ENCODE measurements around the gene TOR4A. TPM values are rescaled to one million over a fixed set of nuclear protein-coding genes. Genes with fewer than 3 reads are reported as not detected.

The TOR4A gene
- total RNA-seq, 1 experiment from 2014 or later = 28.9 TPM

DNA sequence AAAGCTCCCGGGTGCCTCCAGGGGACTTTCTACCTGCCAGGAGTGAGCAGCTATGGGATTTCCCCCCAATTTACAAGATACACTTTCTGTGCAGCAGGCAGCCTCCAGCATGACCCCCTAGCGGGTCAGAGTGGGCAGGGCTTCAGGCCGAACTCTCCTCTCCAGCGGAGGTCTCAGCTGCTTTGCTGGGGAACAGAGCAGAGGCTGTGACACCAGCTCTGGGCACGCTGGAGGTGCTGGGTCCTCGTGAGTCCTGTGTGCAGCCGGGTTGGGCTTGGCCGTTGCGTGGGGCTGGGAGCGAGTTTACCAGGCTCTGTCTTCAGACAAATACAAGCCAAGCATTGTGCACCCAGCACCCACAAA, 21.7 kb downstream of the TOR4A start:
- DNase-seq (no peak), ATAC-seq (no peak)
- no peaks in the 10 kb centered on the region for H3K36me3 ChIP-seq (ENCODE audit: low read depth, low read length)
- POLR2A ChIA-PET (ENCODE audit: unreplicated experiment) = interaction anchor here (0.6 kb wide), 1 partner anchor 23 kb away, joined by 4 read pairs; no protein-coding TSS in a partner anchor
- TF ChIP-seq, protein P1, sequence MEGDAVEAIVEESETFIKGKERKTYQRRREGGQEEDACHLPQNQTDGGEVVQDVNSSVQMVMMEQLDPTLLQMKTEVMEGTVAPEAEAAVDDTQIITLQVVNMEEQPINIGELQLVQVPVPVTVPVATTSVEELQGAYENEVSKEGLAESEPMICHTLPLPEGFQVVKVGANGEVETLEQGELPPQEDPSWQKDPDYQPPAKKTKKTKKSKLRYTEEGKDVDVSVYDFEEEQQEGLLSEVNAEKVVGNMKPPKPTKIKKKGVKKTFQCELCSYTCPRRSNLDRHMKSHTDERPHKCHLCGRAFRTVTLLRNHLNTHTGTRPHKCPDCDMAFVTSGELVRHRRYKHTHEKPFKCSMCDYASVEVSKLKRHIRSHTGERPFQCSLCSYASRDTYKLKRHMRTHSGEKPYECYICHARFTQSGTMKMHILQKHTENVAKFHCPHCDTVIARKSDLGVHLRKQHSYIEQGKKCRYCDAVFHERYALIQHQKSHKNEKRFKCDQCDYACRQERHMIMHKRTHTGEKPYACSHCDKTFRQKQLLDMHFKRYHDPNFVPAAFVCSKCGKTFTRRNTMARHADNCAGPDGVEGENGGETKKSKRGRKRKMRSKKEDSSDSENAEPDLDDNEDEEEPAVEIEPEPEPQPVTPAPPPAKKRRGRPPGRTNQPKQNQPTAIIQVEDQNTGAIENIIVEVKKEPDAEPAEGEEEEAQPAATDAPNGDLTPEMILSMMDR (conservative IDR thresholded peaks at IDR 0.05; ENCODE audit: low read depth, low read length) = no peak
- no peak for TF ChIP-seq EZH2 (IDR thresholded peaks at IDR 0.05; ENCODE audit: low read length, unreplicated experiment)
- TF ChIP-seq EZH2phosphoT487 (IDR thresholded peaks at IDR 0.05; ENCODE audit: borderline replicate concordance, low read length) = no peak
- H4K20me1 ChIP-seq (ENCODE audit: low read length) = peaks cover 10% of the 10 kb centered on the region
- no peak overlapping the region for H3K27ac ChIP-seq (ENCODE audit: low read length)
- H3K27me3 ChIP-seq (ENCODE audit: low read length) = no peaks in the 10 kb centered on the region
- H3F3A ChIP-seq (ENCODE audit: low read length, unreplicated experiment) = no peaks in the 10 kb centered on the region
- H3K9me2 ChIP-seq (replicated peaks; ENCODE audit: low read length) = no peaks in the 10 kb centered on the region
- H2AFZ ChIP-seq (ENCODE audit: low read length) = no peak overlapping the region
- CTCF ChIA-PET = no interaction called here
- no TSS peak for BruUV-seq (replicated peaks)
- H3K4me1 ChIP-seq (ENCODE audit: insufficient read depth, low read length) = peaks cover 5% of the 10 kb centered on the region; the same call in 1 of the 2 replicates
- H3K4me2 ChIP-seq (ENCODE audit: low read length) = no peak overlapping the region
- H3K9me3 ChIP-seq (ENCODE audit: low read length) = no peaks in the 10 kb centered on the region
- H3K79me2 ChIP-seq (ENCODE audit: low read length) = peaks cover 15% of the 10 kb centered on the region
- no peak overlapping the region for H3K4me3 ChIP-seq (ENCODE audit: low read length)
- no peak overlapping the region for H3K9ac ChIP-seq (ENCODE audit: low read length)
- intact Hi-C loops (cut with micrococcal nuclease) = no loop called here

DNA sequence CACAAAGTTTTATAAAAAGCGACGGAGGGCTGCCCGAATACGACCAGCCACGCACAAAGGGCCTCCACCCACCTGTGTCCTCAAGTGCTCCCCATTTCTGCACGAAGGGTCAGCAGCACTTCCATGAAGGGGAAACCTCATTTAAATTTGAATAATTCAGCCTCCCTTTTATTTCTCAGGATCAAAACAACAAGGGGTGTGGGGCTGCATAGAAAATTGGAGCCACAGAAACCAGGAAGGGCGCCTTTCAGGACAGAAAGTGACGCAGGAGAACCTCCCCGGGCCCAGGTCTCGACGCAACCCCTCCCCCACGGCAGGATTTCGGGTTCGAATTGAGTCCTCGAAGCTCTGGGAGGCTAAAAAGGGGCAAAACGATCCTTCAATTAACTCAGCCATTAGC, 22.4 kb downstream of the TOR4A start:
- H3K4me3 ChIP-seq (ENCODE audit: low read length) = peak overlapping the region; percentile 89
- CTCF ChIA-PET = no interaction called here

DNA sequence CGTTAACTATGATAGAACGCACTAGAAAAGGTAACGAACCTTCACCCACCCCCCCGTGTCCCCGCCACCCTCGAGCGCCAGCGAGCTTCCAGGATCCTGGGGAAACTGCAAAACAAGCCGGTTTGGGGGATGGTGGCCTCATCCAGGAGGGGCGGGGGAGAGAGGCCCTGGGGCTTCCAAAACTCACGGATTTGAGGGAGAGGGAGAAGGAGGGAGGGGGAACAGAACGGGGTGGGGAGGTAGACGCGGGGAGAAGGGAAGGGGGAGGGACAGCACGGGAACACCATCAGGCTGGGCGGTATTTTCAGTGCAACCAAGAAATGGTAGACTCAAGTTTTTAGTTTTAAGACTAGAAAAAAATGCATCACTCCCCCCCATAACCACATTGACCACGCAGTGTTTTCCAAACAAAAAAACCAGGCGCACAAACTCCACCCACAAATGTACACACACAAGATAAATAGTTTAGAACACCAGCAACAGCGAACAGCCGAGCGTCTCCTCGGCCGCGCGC, 23.1 kb downstream of the TOR4A start:
- Histone ChIP-seq H3K9me3 (ENCODE audit: low read length) (no peaks in the 10 kb centered on the region), H3F3A (ENCODE audit: low read length, unreplicated experiment) (no peaks in the 10 kb centered on the region), H3K79me2 (ENCODE audit: low read length) (peaks cover 15% of the 10 kb centered on the region), H3K27me3 (ENCODE audit: low read length) (no peaks in the 10 kb centered on the region), H2AFZ (ENCODE audit: low read length) (no peak overlapping the region), H3K36me3 (ENCODE audit: low read depth, low read length) (no peaks in the 10 kb centered on the region), H4K20me1 (ENCODE audit: low read length) (peaks cover 10% of the 10 kb centered on the region), H3K27ac (ENCODE audit: low read length) (peak overlapping the region; percentile 30; the same call in 1 of the 2 replicates), H3K4me3 (ENCODE audit: low read length) (peak overlapping the region; percentile 89), H3K4me2 (ENCODE audit: low read length) (peak overlapping the region; percentile 89), H3K9ac (ENCODE audit: low read length) (peak overlapping the region; percentile 73), H3K9me2 (replicated peaks; ENCODE audit: low read length) (no peaks in the 10 kb centered on the region), H3K4me1 (ENCODE audit: insufficient read depth, low read length) (peaks cover 5% of the 10 kb centered on the region; the same call in 1 of the 2 replicates)
- BruUV-seq (replicated peaks) = no TSS peak
- DNase-seq (no peak), ATAC-seq (no peak)
- CTCF ChIA-PET = no interaction called here
- TF ChIP-seq EZH2phosphoT487 (IDR thresholded peaks at IDR 0.05; ENCODE audit: borderline replicate concordance, low read length) = no peak
- no peak for TF ChIP-seq EZH2 (IDR thresholded peaks at IDR 0.05; ENCODE audit: low read length, unreplicated experiment)
- TF ChIP-seq, protein P1 (conservative IDR thresholded peaks at IDR 0.05; ENCODE audit: low read depth, low read length) = no peak
- POLR2A ChIA-PET (ENCODE audit: unreplicated experiment) = no interaction called here
- intact Hi-C loops (cut with micrococcal nuclease) = no loop called here

More for the DNA sequence above, 22.4 kb downstream of the TOR4A start:
- H3K4me2 ChIP-seq (ENCODE audit: low read length) = peak overlapping the region; percentile 89
- DNase-seq (no peak), ATAC-seq (no peak)
- H3K9ac ChIP-seq (ENCODE audit: low read length) = peak overlapping the region; percentile 73; the same call in 1 of the 2 replicates
- no peak overlapping the region for H2AFZ ChIP-seq (ENCODE audit: low read length)
- TSS peak; percentile 83 for BruUV-seq (replicated peaks)
- POLR2A ChIA-PET (ENCODE audit: unreplicated experiment) = no interaction called here
- no peak for TF ChIP-seq EZH2phosphoT487 (IDR thresholded peaks at IDR 0.05; ENCODE audit: borderline replicate concordance, low read length)
- TF ChIP-seq, protein P1 (conservative IDR thresholded peaks at IDR 0.05; ENCODE audit: low read depth, low read length) = no peak
- peaks cover 15% of the 10 kb centered on the region for H3K79me2 ChIP-seq (ENCODE audit: low read length)
- peaks cover 5% of the 10 kb centered on the region; the same call in 1 of the 2 replicates for H3K4me1 ChIP-seq (ENCODE audit: insufficient read depth, low read length)
- H3K9me3 ChIP-seq (ENCODE audit: low read length) = no peaks in the 10 kb centered on the region
- no peaks in the 10 kb centered on the region for H3K36me3 ChIP-seq (ENCODE audit: low read depth, low read length)
- H3K27ac ChIP-seq (ENCODE audit: low read length) = no peak overlapping the region
- H4K20me1 ChIP-seq (ENCODE audit: low read length) = peaks cover 10% of the 10 kb centered on the region
- no peaks in the 10 kb centered on the region for H3K27me3 ChIP-seq (ENCODE audit: low read length)
- intact Hi-C loops (cut with micrococcal nuclease) = no loop called here
- H3K9me2 ChIP-seq (replicated peaks; ENCODE audit: low read length) = no peaks in the 10 kb centered on the region
- H3F3A ChIP-seq (ENCODE audit: low read length, unreplicated experiment) = no peaks in the 10 kb centered on the region
